ENCODE results near the gene TMEM184A. TPM values are rescaled to one million over a fixed set of nuclear protein-coding genes. Genes with fewer than 3 reads are reported as not detected.

The TMEM184A gene
- total and polyA plus RNA-seq, 2 of the 8 experiments (the other 6 are each of a cell fraction or from before 2014, with no cell fraction given), result 1.8 to 2.1 TPM

Other genes with a start within 250 kb of the TMEM184A start
- 7.7 and 8.5 TPM in 2 replicates for gene MICALL2, start 96.7 kb downstream of the TMEM184A start, total RNA-seq (2021; fragmentation: NEBNext Ultra II Directional; extraction: Animal tissue kit (Norgen Biotek cat#: 25700))
- 5.3 and 7.4 TPM in 2 replicates for gene MICALL2, start 96.7 kb downstream of the TMEM184A start, polyA plus RNA-seq (2011; rRNA removed)
- 104 and 116 TPM in 2 replicates for gene INTS1, start 51.8 kb downstream of the TMEM184A start, total RNA-seq (2021; fragmentation: NEBNext Ultra II Directional; extraction: Animal tissue kit (Norgen Biotek cat#: 25700))
- 76.9 and 115 TPM in 2 replicates for gene INTS1, start 51.8 kb downstream of the TMEM184A start, polyA plus RNA-seq (2011; rRNA removed)
- 16.8 and 17.3 TPM in 2 replicates for gene MAFK, start 25.5 kb downstream of the TMEM184A start, total RNA-seq (2021; fragmentation: NEBNext Ultra II Directional; extraction: Animal tissue kit (Norgen Biotek cat#: 25700))
- gene MAFK, start 25.5 kb downstream of the TMEM184A start, polyA plus RNA-seq (2011; rRNA removed), result 5.5 and 6.9 TPM in 2 replicates
- gene PSMG3, start 13.8 kb upstream of the TMEM184A start, total RNA-seq (2021; fragmentation: NEBNext Ultra II Directional; extraction: Animal tissue kit (Norgen Biotek cat#: 25700)), result 30.2 and 32.0 TPM in 2 replicates
- 62.0 and 69.8 TPM in 2 replicates for gene PSMG3, start 13.8 kb upstream of the TMEM184A start, polyA plus RNA-seq (2011; rRNA removed)
- gene ELFN1, start 114.1 kb upstream of the TMEM184A start, total RNA-seq (2021; fragmentation: NEBNext Ultra II Directional; extraction: Animal tissue kit (Norgen Biotek cat#: 25700)), result 2.0 and 2.1 TPM in 2 replicates
- 4.5 and 4.8 TPM in 2 replicates for gene ELFN1, start 114.1 kb upstream of the TMEM184A start, polyA plus RNA-seq (2011; rRNA removed)